ENCODE measurements around the gene MYO3A.
"Not testable (repeated sequence)": the region's sequence is repeated elsewhere in the genome, so short reads cannot be mapped to it uniquely, and the experiment has no call there.

MYO3A gene

GRCh38 chr10:26081459-26081858 is 147.4 kb downstream of the MYO3A start:
- DNase-seq (ENCODE audit: low read depth in 3 of 3) = no peak

- DNase-seq (ENCODE audit: low read depth in 3 of 3) = no peak
Measured at GRCh38 chr10:26085549-26085948, 151.5 kb downstream of the MYO3A start.

GRCh38 chr10:26087666-26088065 is 153.6 kb downstream of the MYO3A start:
- no peak for DNase-seq (ENCODE audit: low read depth in 3 of 3)

GRCh38 chr10:26090026-26090425 is 156.0 kb downstream of the MYO3A start:
- no peak for DNase-seq (ENCODE audit: low read depth in 3 of 3)

- no peak for DNase-seq (ENCODE audit: low read depth in 3 of 3)
Measured at GRCh38 chr10:26090762-26091161, 156.7 kb downstream of the MYO3A start.

GRCh38 chr10:26093229-26093628 is 159.2 kb downstream of the MYO3A start:
- no peak for DNase-seq (ENCODE audit: low read depth in 3 of 3)

- no peak for DNase-seq (ENCODE audit: low read depth in 3 of 3)
Measured at GRCh38 chr10:26095781-26096180, 161.8 kb downstream of the MYO3A start.

- not testable (repeated sequence) for DNase-seq (ENCODE audit: low read depth in 3 of 3)
Measured at GRCh38 chr10:26097549-26097948, 163.5 kb downstream of the MYO3A start.

GRCh38 chr10:26112532-26112931 is 178.5 kb downstream of the MYO3A start:
- no peak for DNase-seq (ENCODE audit: low read depth in 3 of 3)

GRCh38 chr10:26138613-26139012 is 204.6 kb downstream of the MYO3A start:
- DNase-seq (ENCODE audit: low read depth in 3 of 3) = no peak

- DNase-seq (ENCODE audit: low read depth in 3 of 3) = no peak
Measured at GRCh38 chr10:26156019-26156418, 222.0 kb downstream of the MYO3A start.

GRCh38 chr10:26157734-26158133 is 223.7 kb downstream of the MYO3A start:
- DNase-seq (ENCODE audit: low read depth in 3 of 3) = no peak

GRCh38 chr10:26169466-26169865 is 235.4 kb downstream of the MYO3A start:
- no peak for DNase-seq (ENCODE audit: low read depth in 3 of 3)

- no peak for DNase-seq (ENCODE audit: low read depth in 3 of 3)
Measured at GRCh38 chr10:26172131-26172530, 238.1 kb downstream of the MYO3A start.

- no peak for DNase-seq (ENCODE audit: low read depth in 3 of 3)
Measured at GRCh38 chr10:26173837-26174236, 239.8 kb downstream of the MYO3A start.

GRCh38 chr10:26177341-26177740 is 243.3 kb downstream of the MYO3A start:
- no peak for DNase-seq (ENCODE audit: low read depth in 3 of 3)

GRCh38 chr10:26194275-26194674 is 260.2 kb downstream of the MYO3A start:
- DNase-seq (ENCODE audit: low read depth in 3 of 3) = no peak

GRCh38 chr10:26197248-26197647 is 263.2 kb downstream of the MYO3A start:
- no peak for DNase-seq (ENCODE audit: low read depth in 3 of 3)

GRCh38 chr10:26198119-26198518 is 264.1 kb downstream of the MYO3A start:
- no peak for DNase-seq (ENCODE audit: low read depth in 3 of 3)

GRCh38 chr10:26199841-26200240 is 265.8 kb downstream of the MYO3A start:
- no peak for DNase-seq (ENCODE audit: low read depth in 3 of 3)

- no peak for DNase-seq (ENCODE audit: low read depth in 3 of 3)
Measured at GRCh38 chr10:26205223-26205622, 271.2 kb downstream of the MYO3A start.

GRCh38 chr10:26211781-26212444 is 277.9 kb downstream of the MYO3A start:
- DNase-seq (ENCODE audit: low read depth in 3 of 3) = no peak

GRCh38 chr10:26212511-26212910 is 278.5 kb downstream of the MYO3A start:
- no peak for DNase-seq (ENCODE audit: low read depth in 3 of 3)

- DNase-seq (ENCODE audit: low read depth in 3 of 3) = no peak
Measured at GRCh38 chr10:26213157-26213800, 279.2 kb downstream of the MYO3A start.
